GM12878 (cell line): ENCODE data around the gene GGCX. TPM values are rescaled to one million over a fixed set of nuclear protein-coding genes. Genes with fewer than 3 reads are reported as not detected.

Experiments used
- ATAC-seq: fragments of 200-7000 bp; cut with Tn5 transposase; 3 replicates; pipeline ENCODE4 v1.9.1; 2020; ENCODE audit warnings: mild to moderate bottlenecking, moderate library complexity
- BruUV-seq: library from RNA; stranded (reverse); fragments of 400-500 nt; replicated peaks from 2 replicates; lab custom pipeline; 2021; lab: Mats Ljungman, UMichigan
- CTCF ChIA-PET: fragments of 300-600 bp; sonication (Branson Sonifier 250); formaldehyde crosslinking; extraction: SDS; loops from one replicate; lab custom pipeline; 2021; ENCODE audit warnings: inconsistent platforms; lab: Yijun Ruan, JAX
- POLR2A ChIA-PET: fragments of 350-600 bp; formaldehyde crosslinking; extraction: SDS; loops from one replicate; lab custom pipeline; 2021; ENCODE audit warnings: inconsistent platforms; lab: Charles Lee
- RAD21 ChIA-PET: fragments of 300-600 bp; sonication (Branson Sonifier 250); formaldehyde crosslinking; loops from one replicate; lab custom pipeline; 2023; ENCODE audit warnings: antibody characterized with exemption; ENCODE audit not compliant: unreplicated experiment; lab: Charles Lee
- SMC1A ChIA-PET: fragments of 300-600 bp; sonication (Branson Sonifier 250); formaldehyde crosslinking; loops from one replicate; lab custom pipeline; 2023; ENCODE audit not compliant: unreplicated experiment, uncharacterized antibody; lab: Charles Lee
- DNase-seq: peaks from one replicate; pipeline ENCODE4 v3.0.0-alpha.2; 2011; ENCODE audit warnings: low read depth, low spot score
- FAIRE-seq: peaks from 3 replicates; lab custom pipeline; 2011; peaks lifted over from hg19 to GRCh38; lab: Jason Lieb, UNC
- H2AFZ ChIP-seq: 2 replicates; pipeline ENCODE4 v1.6.0; 2011; ENCODE audit warnings: low read depth, low read length, control low read depth; ENCODE audit not compliant: control insufficient read depth
- H3K27ac ChIP-seq: 2 replicates; pipeline ENCODE4 v1.5.1; 2011; ENCODE audit warnings: control low read depth; ENCODE audit not compliant: control insufficient read depth, insufficient read depth
- H3K27me3 ChIP-seq, 2 experiments: replicated peaks in 1 of 2; 2 replicates each; pipeline versions ENCODE4 v1.6.0 to v1.6.1; 2011; ENCODE audit warnings: low read length in 1 of 2; ENCODE audit not compliant: control insufficient read depth in 2 of 2, insufficient read depth in 2 of 2
- H3K36me3 ChIP-seq, 2 experiments: 2 replicates each; pipeline ENCODE4 v1.5.1; 2011; ENCODE audit warnings: low read length in 1 of 2; ENCODE audit not compliant: control insufficient read depth in 2 of 2, insufficient read depth in 2 of 2
- H3K4me1 ChIP-seq: 2 replicates; pipeline ENCODE4 v1.6.1; 2011; ENCODE audit warnings: mild to moderate bottlenecking, low read length, moderate library complexity, mixed read lengths; ENCODE audit not compliant: control insufficient read depth, insufficient read depth
- H3K4me2 ChIP-seq: 2 replicates; pipeline ENCODE4 v1.6.0; 2011; ENCODE audit warnings: control low read depth; ENCODE audit not compliant: control insufficient read depth, insufficient read depth
- H3K4me3 ChIP-seq: fragments of 200-600 bp; sonication (generic); 2 replicates; pipeline ENCODE4 v1.5.1; 2016
- H3K79me2 ChIP-seq: 2 replicates; pipeline ENCODE4 v1.6.0; 2011; ENCODE audit warnings: low read length; ENCODE audit not compliant: control insufficient read depth, insufficient read depth
- H3K9ac ChIP-seq: 2 replicates; pipeline ENCODE4 v1.8.0; 2011; ENCODE audit warnings: low read length, control low read depth, mixed read lengths; ENCODE audit not compliant: control insufficient read depth, insufficient read depth
- H3K9me3 ChIP-seq: replicated peaks from 3 replicates; pipeline ENCODE4 v1.5.1; 2011; ENCODE audit warnings: mild to moderate bottlenecking, low read length; ENCODE audit not compliant: control insufficient read depth, insufficient read depth
- H4K20me1 ChIP-seq: 2 replicates; pipeline ENCODE4 v1.6.0; 2011; ENCODE audit not compliant: control insufficient read depth, insufficient read depth
- BCLAF1 ChIP-seq: fragments of 450-650 bp; IDR thresholded peaks from 2 replicates; pipeline ENCODE4 v1.6.1; 2017; ENCODE audit warnings: antibody characterized with exemption, mild to moderate bottlenecking, moderate library complexity
- CHD4 ChIP-seq: fragments of 200-600 bp; sonication (generic); IDR thresholded peaks from 2 replicates; pipeline ENCODE4 v1.6.1; 2016; ENCODE audit warnings: mild to moderate bottlenecking
- E2F4 ChIP-seq: IDR thresholded peaks from 2 replicates; pipeline ENCODE4 v1.6.1; 2012; ENCODE audit warnings: low read depth, low read length, improper control_type of control experiment
- FOS ChIP-seq: IDR thresholded peaks from 3 replicates; pipeline ENCODE4 v1.6.1; 2011; ENCODE audit warnings: borderline replicate concordance; ENCODE audit not compliant: insufficient read length; ENCODE audit errors: extremely low read depth
- MTA2 ChIP-seq: fragments of 450-650 bp; IDR thresholded peaks from 2 replicates; pipeline ENCODE4 v1.6.1; 2016; ENCODE audit warnings: low read depth, mild to moderate bottlenecking, moderate library complexity
- MYB ChIP-seq: fragments of 150-350 bp; IDR thresholded peaks from 2 replicates; pipeline ENCODE4 v1.6.1; 2014; ENCODE audit warnings: mild to moderate bottlenecking, low read depth, low read length, borderline replicate concordance
- NFIC ChIP-seq: IDR thresholded peaks from 2 replicates; pipeline ENCODE4 v1.6.1; 2012; ENCODE audit warnings: low read depth, mild to moderate bottlenecking, inconsistent platforms, low read length, moderate library complexity
- NR2C2 ChIP-seq: IDR thresholded peaks from 2 replicates; pipeline ENCODE4 v1.6.1; 2011; ENCODE audit warnings: borderline replicate concordance, low read depth; ENCODE audit not compliant: control insufficient read depth, insufficient read length
- PAX5 ChIP-seq: IDR thresholded peaks from 2 replicates; pipeline ENCODE4 v1.6.1; 2011; ENCODE audit warnings: low read depth, low read length, borderline replicate concordance
- RFX5 ChIP-seq: IDR thresholded peaks from 2 replicates; pipeline ENCODE4 v1.6.1; 2011; ENCODE audit warnings: low read depth, low read length, improper control_type of control experiment
- SMAD1 ChIP-seq: fragments of 450-650 bp; IDR thresholded peaks from 2 replicates; pipeline ENCODE4 v1.6.1; 2018; ENCODE audit warnings: mild to moderate bottlenecking, low read depth; ENCODE audit not compliant: partially characterized antibody
- SUPT20H ChIP-seq: IDR thresholded peaks from 2 replicates; pipeline ENCODE4 v1.6.1; 2011; ENCODE audit warnings: low read depth, mild to moderate bottlenecking, low read length, moderate library complexity, borderline replicate concordance; ENCODE audit not compliant: control insufficient read depth
- ZBED1 ChIP-seq: IDR thresholded peaks from 2 replicates; pipeline ENCODE4 v1.6.1; 2016; ENCODE audit warnings: borderline replicate concordance
- ZNF24 ChIP-seq: fragments of 450-650 bp; IDR thresholded peaks from 2 replicates; pipeline ENCODE4 v1.6.1; 2017; ENCODE audit warnings: antibody characterized with exemption, mild to moderate bottlenecking
- WGBS: methylation state at CpG from one replicate; pipeline ENCODE4 v1.1.6; 2016; ENCODE audit warnings: low lambda C conversion rate; ENCODE audit not compliant: insufficient replicate concordance, insufficient coverage; ENCODE audit errors: missing lambda C conversion rate; 5-methylcytosine and 5-hydroxymethylcytosine counted together
- in situ Hi-C: fragments of 300-500 bp; cut with MboI; formaldehyde crosslinking; loops from 9 replicates; pipeline ENCODE4 v1.14.3; 2018; ENCODE audit warnings: mixed read lengths
- intact Hi-C: fragments of 100-400 bp; cut with micrococcal nuclease; formaldehyde crosslinking; loops from one replicate; pipeline ENCODE4 v1.14.2; 2022; ENCODE audit not compliant: unreplicated experiment
- polyA plus RNA-seq, 11 experiments: library from polyadenylated mRNA; depleted of rRNA in 4 of 11; unstranded in 6 of 11; stranded (reverse) in 5 of 11; fragments of >200 nt; fragmentation: Nextera tagmentation in 4 of 11; fragmentation: Illumina TruSeq in 1 of 11; extraction: Ambion mirVana in 4 of 11; extraction: Trizol in 1 of 11; gene quantifications; 1 replicate in 1 of 11; 2 replicates in 10 of 11; pipeline versions ENCODE4 v1.2.1 to v1.2.3, GENCODE V29; 2011 to 2016; ENCODE audit warnings: inconsistent platforms in 2 of 11, missing spikeins in 2 of 11, low read depth in 1 of 11
- total RNA-seq, 4 experiments: library from RNA; depleted of rRNA in 3 of 4; stranded (reverse); fragments of >200 nt in 3 of 4; fragmentation: Illumina TruSeq in 1 of 4; extraction: Trizol in 1 of 4; gene quantifications; 2 replicates each; pipeline versions ENCODE4 v1.2.1 to v1.2.3, GENCODE V29; 2013 to 2021
- TF ChIP-seq, protein P1 (sequence below): fragments of 450-650 bp; IDR thresholded peaks from 2 replicates; pipeline ENCODE4 v1.6.1; 2014; ENCODE audit warnings: mild to moderate bottlenecking

Gene GGCX
- total and polyA plus RNA-seq, 10 of the 15 experiments (the other 5 are each of a cell fraction or from before 2014, with no cell fraction given), result 18.1 to 52.7 (median 25.0) TPM

GRCh38 chr2:85503168-85503850 lies 58.0 kb downstream of the GGCX start:
- no peak overlapping the region for H2AFZ ChIP-seq
- ATAC-seq (no peak), FAIRE-seq (no peak), DNase-seq (no peak)
- H3K27me3 ChIP-seq, result 0 out of 4 replicates have a peak, but pooled peaks cover 0 to 1% of the 10 kb centered on the region in 2 experiments
- intact Hi-C loops (no loop called here), in situ Hi-C loops (no loop called here)
- 52% methylated on average over 17 of the region's 17 CpGs for WGBS
- no peaks in the 10 kb centered on the region for H3K4me1 ChIP-seq
- H4K20me1 ChIP-seq, result no peaks in the 10 kb centered on the region
- SMC1A ChIA-PET, result interaction anchor here (0.8 kb wide), 1 partner anchor 84 kb away, joined by 3 read pairs; no protein-coding TSS in a partner anchor
- no peaks in the 10 kb centered on the region for H3K79me2 ChIP-seq
- H3K4me2 ChIP-seq, result no peak overlapping the region
- H3K9me3 ChIP-seq, result no peaks in the 10 kb centered on the region
- POLR2A ChIA-PET, result no interaction called here
- H3K27ac ChIP-seq, result no peak overlapping the region
- H3K4me3 ChIP-seq, result no peak overlapping the region
- RAD21 ChIA-PET, result no interaction called here
- no peaks in the 10 kb centered on the region for H3K36me3 ChIP-seq
- CTCF ChIA-PET, result interaction anchor here (1.4 kb wide), 1 partner anchor 48 kb away, joined by 5 read pairs; no protein-coding TSS in a partner anchor
- H3K9ac ChIP-seq, result no peak overlapping the region
- no TSS peak for BruUV-seq
- TF ChIP-seq CHD4 (no peak), ZNF24 (no peak), SMAD1 (no peak), NR2C2 (no peak), BCLAF1 (no peak), MTA2 (no peak), PAX5 (no peak), FOS (no peak), RFX5 (no peak), SUPT20H (no peak), ZBED1 (no peak), NFIC (no peak), E2F4 (no peak), MYB (no peak)
- TF ChIP-seq, protein P1, sequence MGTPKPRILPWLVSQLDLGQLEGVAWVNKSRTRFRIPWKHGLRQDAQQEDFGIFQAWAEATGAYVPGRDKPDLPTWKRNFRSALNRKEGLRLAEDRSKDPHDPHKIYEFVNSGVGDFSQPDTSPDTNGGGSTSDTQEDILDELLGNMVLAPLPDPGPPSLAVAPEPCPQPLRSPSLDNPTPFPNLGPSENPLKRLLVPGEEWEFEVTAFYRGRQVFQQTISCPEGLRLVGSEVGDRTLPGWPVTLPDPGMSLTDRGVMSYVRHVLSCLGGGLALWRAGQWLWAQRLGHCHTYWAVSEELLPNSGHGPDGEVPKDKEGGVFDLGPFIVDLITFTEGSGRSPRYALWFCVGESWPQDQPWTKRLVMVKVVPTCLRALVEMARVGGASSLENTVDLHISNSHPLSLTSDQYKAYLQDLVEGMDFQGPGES, result no peak
